ENCODE data around the gene PARP3.

GRCh38 chr3:51983578-51984268 is 41.6 kb downstream of the PARP3 start:
- no peak for TF ChIP-seq CTCF (IDR thresholded peaks at IDR 0.05)
- no peak for TF ChIP-seq POLR2A (IDR thresholded peaks at IDR 0.05)
